Liver (tissue), 3 donors: Measurements from ENCODE around the gene STK35.

Experiments
- CTCF ChIP-seq: fragments of 150-350 bp; IDR thresholded peaks from 2 replicates; pipeline ENCODE4 v1.5.1; 2017; ENCODE audit warnings: improper control_type of control experiment, low read depth, low read length; ENCODE audit not compliant: missing input control
- RAD21 ChIP-seq, 2 donors: IDR thresholded peaks; 2 replicates each; pipeline ENCODE4 v1.6.1; 2016; ENCODE audit warnings: antibody characterized with exemption in 2 of 2, mild to moderate bottlenecking in 2 of 2
- RXRA ChIP-seq, 2 donors: IDR thresholded peaks; 2 replicates each; pipeline ENCODE4 v1.6.1; 2017 to 2018; ENCODE audit warnings: antibody characterized with exemption in 2 of 2, mild to moderate bottlenecking in 1 of 2
- YY1 ChIP-seq: IDR thresholded peaks from 2 replicates; pipeline ENCODE4 v1.6.1; 2016; ENCODE audit warnings: antibody characterized with exemption, mild to moderate bottlenecking
- donor health status: healthy.
- donor health status: healthy.

- TF ChIP-seq CTCF (no peak), RAD21 (IDR thresholded peaks at IDR 0.05) (no peak), RXRA (IDR thresholded peaks at IDR 0.05) (no peak), YY1 (no peak)
These were observed 43.7 kb downstream of the STK35 start for GRCh38 chr20:2145376-2145775.
